ENCODE measurements around the gene DIP2B. TPM values are rescaled to one million over a fixed set of nuclear protein-coding genes. Genes with fewer than 3 reads are reported as not detected.

Gene DIP2B
- polyA plus RNA-seq, 1 of the 3 experiments (the other 2 are of a cell fraction): 6.6 TPM

DNA sequence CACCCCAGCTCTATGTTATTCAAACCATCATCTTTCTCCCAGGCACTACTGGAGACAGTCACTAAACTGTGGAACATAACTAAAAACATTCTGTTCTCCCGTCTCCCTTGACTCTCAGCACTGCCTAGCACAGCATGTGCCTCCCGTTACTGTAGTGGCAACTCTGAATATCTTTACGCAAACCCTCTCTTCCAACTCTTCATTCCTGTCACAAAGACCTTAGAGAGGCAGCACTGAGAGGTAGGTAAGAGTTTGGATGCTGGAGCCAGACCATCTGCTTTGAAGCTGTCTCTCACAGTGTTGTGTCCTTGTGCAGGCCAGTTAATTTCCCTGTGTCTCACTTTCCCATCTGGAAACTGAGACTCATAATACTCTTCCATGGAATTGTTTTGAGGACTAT is 108.1 kb downstream of the DIP2B start:
- Histone ChIP-seq H2AFZ (ENCODE audit: low read depth) (no peak overlapping the region), H3K4me3 (ENCODE audit: low read depth in 2 of 2, low read length in 1 of 2) (no peak overlapping the region), H3K27ac (ENCODE audit: low read depth in 2 of 2, low read length in 1 of 2) (no peak overlapping the region), H3K79me2 (ENCODE audit: insufficient read depth) (peaks cover 13% of the 10 kb centered on the region), H3K4me1 (ENCODE audit: control insufficient read depth in 1 of 2, insufficient read depth in 2 of 2, low read depth in 1 of 2, low read length in 1 of 2) (peaks cover 0 to 37% of the 10 kb centered on the region in 2 experiments; a peak in 3 of 4 replicates), H4K20me1 (ENCODE audit: insufficient read depth) (no peaks in the 10 kb centered on the region), H3K9ac (no peak overlapping the region), H3K4me2 (no peak overlapping the region), H3K36me3 (replicated peaks in 1 of 2; ENCODE audit: control insufficient read depth in 1 of 2, insufficient read depth in 2 of 2, low read length in 1 of 2) (no peaks in the 10 kb centered on the region), H3K9me3 (no peaks in the 10 kb centered on the region), H3F3A (replicated peaks; ENCODE audit: insufficient read depth) (no peaks in the 10 kb centered on the region), H3K27me3 (ENCODE audit: insufficient read depth) (no peaks in the 10 kb centered on the region), H3K9me2 (no peaks in the 10 kb centered on the region)
- DNase-seq: no peak
- WGBS (ENCODE audit: low lambda C conversion rate): 95% methylated on average over 3 of the region's 3 CpGs
- CTCF ChIA-PET: no interaction called here
- TF ChIP-seq NFIC (IDR thresholded peaks at IDR 0.05; ENCODE audit: borderline replicate concordance) (no peak), TCF12 (IDR thresholded peaks at IDR 0.05) (no peak), USF2 (IDR thresholded peaks at IDR 0.05; ENCODE audit: borderline replicate concordance, low read depth, low read length) (no peak), IRF3 (IDR thresholded peaks at IDR 0.05; ENCODE audit: low read depth, low read length) (no peak), JUND (IDR thresholded peaks at IDR 0.05) (no peak), GATA2 (CRISPR knock-in tag; IDR thresholded peaks at IDR 0.05) (no peak), FOXJ3 (CRISPR knock-in tag; IDR thresholded peaks at IDR 0.05) (no peak)
- POLR2A ChIA-PET: no interaction called here

GRCh38 chr12:50613463-50613862 is 108.7 kb downstream of the DIP2B start:
- no peak for TF ChIP-seq MXI1 (IDR thresholded peaks at IDR 0.05; ENCODE audit: low read depth, low read length)
- TF ChIP-seq GATA2 (CRISPR knock-in tag; IDR thresholded peaks at IDR 0.05): no peak
- TF ChIP-seq FOXJ3 (CRISPR knock-in tag; IDR thresholded peaks at IDR 0.05): no peak
- no peak for TF ChIP-seq NFIC (IDR thresholded peaks at IDR 0.05; ENCODE audit: borderline replicate concordance)
- TF ChIP-seq RCOR1 (IDR thresholded peaks at IDR 0.05; ENCODE audit: low read length): no peak
- no peak for TF ChIP-seq POLR2AphosphoS5 (IDR thresholded peaks at IDR 0.05; ENCODE audit: low read depth, low read length)

More at GRCh38 chr12:50613463-50613862, 108.7 kb downstream of the DIP2B start:
- Histone ChIP-seq H3K4me1 (ENCODE audit: control insufficient read depth in 1 of 2, insufficient read depth in 2 of 2, low read depth in 1 of 2, low read length in 1 of 2) (peaks cover 0 to 37% of the 10 kb centered on the region in 2 experiments; a peak in 3 of 4 replicates), H3K27ac (ENCODE audit: low read depth in 2 of 2, low read length in 1 of 2) (no peak overlapping the region), H3K36me3 (replicated peaks in 1 of 2; ENCODE audit: control insufficient read depth in 1 of 2, insufficient read depth in 2 of 2, low read length in 1 of 2) (no peaks in the 10 kb centered on the region), H3F3A (replicated peaks; ENCODE audit: insufficient read depth) (no peaks in the 10 kb centered on the region), H3K9me3 (no peaks in the 10 kb centered on the region), H3K4me2 (no peak overlapping the region), H3K4me3 (ENCODE audit: low read depth in 2 of 2, low read length in 1 of 2) (no peak overlapping the region), H3K9me2 (no peaks in the 10 kb centered on the region), H3K79me2 (ENCODE audit: insufficient read depth) (peaks cover 13% of the 10 kb centered on the region), H4K20me1 (ENCODE audit: insufficient read depth) (no peaks in the 10 kb centered on the region), H3K9ac (no peak overlapping the region), H3K27me3 (ENCODE audit: insufficient read depth) (no peaks in the 10 kb centered on the region), H2AFZ (ENCODE audit: low read depth) (no peak overlapping the region)
- POLR2A ChIA-PET: no interaction called here
- 80% methylated on average over 4 of the region's 4 CpGs for WGBS (ENCODE audit: low lambda C conversion rate)
- CTCF ChIA-PET: no interaction called here
- DNase-seq: no peak
